Adrenal gland (tissue), 12 donors: ENCODE data around the gene TSHZ2. TPM values are rescaled to one million over a fixed set of nuclear protein-coding genes. Genes with fewer than 3 reads are reported as not detected.
A peak's percentile ranks its signal among the peaks of the same experiment; 100 is the strongest.

Experiments used
- DNase-seq, 7 donors: peaks; one replicate each; pipeline ENCODE4 v3.0.0-alpha.2; 2019 to 2020
- H3K27ac ChIP-seq, 5 donors: fragments of 200-600 bp; sonication (generic) in 4 of 5; 1 replicate in 3 of 5; 2 replicates in 2 of 5; pipeline versions ENCODE4 v1.5.1 to v1.8.0; 2016 to 2020; ENCODE audit warnings: mild to moderate bottlenecking in 1 of 5
- H3K27me3 ChIP-seq: fragments of 200-600 bp; 2 replicates; pipeline ENCODE4 v1.8.0; 2021
- H3K36me3 ChIP-seq, 2 donors: fragments of 200-600 bp; replicated peaks in 1 of 2; 1 replicate in 1 of 2; 2 replicates in 1 of 2; pipeline versions ENCODE4 v1.5.1 to v1.8.0; 2018 to 2022
- H3K4me1 ChIP-seq, 2 donors: fragments of 200-600 bp; replicated peaks in 1 of 2; 1 replicate in 1 of 2; 2 replicates in 1 of 2; pipeline versions ENCODE4 v1.5.1 to v1.8.0; 2018 to 2021
- H3K4me3 ChIP-seq, 4 donors: fragments of 200-600 bp; sonication (generic) in 3 of 4; one replicate each; pipeline ENCODE4 v1.5.1; 2016 to 2018
- H3K9me3 ChIP-seq, 3 donors: fragments of 200-600 bp; sonication (generic) in 1 of 3; replicated peaks in 1 of 3; 1 replicate in 2 of 3; 2 replicates in 1 of 3; pipeline versions ENCODE4 v1.5.1 to v1.8.0; 2016 to 2021
- POLR2A ChIP-seq, 2 donors: fragments of 450-650 bp; IDR thresholded peaks; one replicate each; pipeline ENCODE4 v1.6.1; 2017; ENCODE audit warnings: antibody characterized with exemption in 2 of 2, mild to moderate bottlenecking in 2 of 2, moderate library complexity in 1 of 2
- WGBS, 4 donors: extraction: QIAGEN DNeasy Blood & Tissue Kit in 2 of 4; methylation state at CpG; one replicate each; pipeline versions ENCODE4 v1.1.5 to v1.1.7; 2013 to 2017; 5-methylcytosine and 5-hydroxymethylcytosine counted together
- intact Hi-C, 2 donors: fragments of 100-400 bp; cut with DNase I; formaldehyde crosslinking; loops; one replicate each; pipeline versions ENCODE4 v1.14.1 to v1.15.0; 2022 to 2023
- polyA plus RNA-seq, 3 donors: library from polyadenylated mRNA; stranded (reverse); fragments of 200-250 nt in 2 of 3; fragments of 350-450 nt in 1 of 3; fragmentation: Illumina TruSeq in 1 of 3; extraction: RNeasy Lipid Tissue Mini Kit (QIAGEN cat#74804) in 1 of 3; gene quantifications; one replicate each; pipeline ENCODE4 v1.2.3, GENCODE V29; 2013 to 2014
- total RNA-seq, 9 donors: library from RNA; depleted of rRNA in 4 of 9; stranded (reverse); fragments of >200 nt in 4 of 9; fragments of 120-200 nt in 1 of 9; fragmentation: NEBNext Ultra II Directional in 1 of 9; extraction: Animal tissue kit (Norgen Biotek cat#: 25700) in 1 of 9; gene quantifications; one replicate each; pipeline versions ENCODE4 v1.1.0 to v1.2.4, GENCODE V29; 2013 to 2023
- TF ChIP-seq, protein P1 (sequence below), 6 experiments: fragments of 450-650 bp in 4 of 6; fragments of 200-600 bp in 2 of 6; sonication (generic) in 1 of 6; IDR thresholded peaks; 1 replicate in 5 of 6; 2 replicates in 1 of 6; pipeline versions ENCODE4 v1.5.1 to v1.8.0; 2016 to 2021; ENCODE audit warnings: antibody characterized with exemption in 6 of 6, mild to moderate bottlenecking in 2 of 6, moderate library complexity in 1 of 6
- donor health status: healthy with polysubstance abuse.
- donor health status: Bipolar disorder and iron deficiency.
- donor health status: DM: yes; HTN: yes; CAD: no.
- donor health status: DM: no; HTN: no; CAD: no.
- donor health status: DM: no; HTN: no; CAD: no.
- donor health status: DM: yes; HTN: yes; CAD: no.

The TSHZ2 gene
- total and polyA plus RNA-seq, 12 donors, result 20.5 to 87.1 (median 52.4) TPM

DNA sequence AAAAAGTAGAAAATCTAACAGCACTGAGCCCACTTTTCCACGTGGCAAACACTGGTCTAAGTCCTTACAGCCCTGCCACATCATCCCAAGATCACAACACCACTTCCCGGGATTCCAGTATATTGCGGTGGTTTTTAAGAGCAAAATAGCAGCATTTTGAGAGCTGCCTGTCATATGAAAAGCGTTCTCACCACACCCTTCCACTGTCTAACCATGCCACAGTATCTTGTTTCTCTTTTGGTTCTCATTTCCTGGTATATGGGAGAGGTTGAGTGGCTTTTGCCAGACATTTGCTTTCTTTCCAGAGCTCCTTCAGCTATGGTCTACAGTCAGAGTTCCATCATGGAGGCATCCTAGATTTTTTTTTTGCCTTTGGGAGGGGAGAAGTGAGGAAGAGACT is 243.0 kb downstream of the TSHZ2 start:
- intact Hi-C loops, result loop anchor here in 1 of 2 donors (10.0 kb wide), 2 partner anchors 240 to 900 kb away; partner anchors contain the start of gene TSHZ2
- no peak overlapping the region for H3K4me3 ChIP-seq
- WGBS, 4 donors, result 83 to 93% (median 89%) methylated on average over 4 of the region's 4 CpGs
- TF ChIP-seq, protein P1, sequence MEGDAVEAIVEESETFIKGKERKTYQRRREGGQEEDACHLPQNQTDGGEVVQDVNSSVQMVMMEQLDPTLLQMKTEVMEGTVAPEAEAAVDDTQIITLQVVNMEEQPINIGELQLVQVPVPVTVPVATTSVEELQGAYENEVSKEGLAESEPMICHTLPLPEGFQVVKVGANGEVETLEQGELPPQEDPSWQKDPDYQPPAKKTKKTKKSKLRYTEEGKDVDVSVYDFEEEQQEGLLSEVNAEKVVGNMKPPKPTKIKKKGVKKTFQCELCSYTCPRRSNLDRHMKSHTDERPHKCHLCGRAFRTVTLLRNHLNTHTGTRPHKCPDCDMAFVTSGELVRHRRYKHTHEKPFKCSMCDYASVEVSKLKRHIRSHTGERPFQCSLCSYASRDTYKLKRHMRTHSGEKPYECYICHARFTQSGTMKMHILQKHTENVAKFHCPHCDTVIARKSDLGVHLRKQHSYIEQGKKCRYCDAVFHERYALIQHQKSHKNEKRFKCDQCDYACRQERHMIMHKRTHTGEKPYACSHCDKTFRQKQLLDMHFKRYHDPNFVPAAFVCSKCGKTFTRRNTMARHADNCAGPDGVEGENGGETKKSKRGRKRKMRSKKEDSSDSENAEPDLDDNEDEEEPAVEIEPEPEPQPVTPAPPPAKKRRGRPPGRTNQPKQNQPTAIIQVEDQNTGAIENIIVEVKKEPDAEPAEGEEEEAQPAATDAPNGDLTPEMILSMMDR (IDR thresholded peaks at IDR 0.05), result no peak
- TF ChIP-seq POLR2A (IDR thresholded peaks at IDR 0.05), result no peak
- no peaks in the 10 kb centered on the region for H3K9me3 ChIP-seq
- no peaks in the 10 kb centered on the region for H3K27me3 ChIP-seq
- no peaks in the 10 kb centered on the region for H3K36me3 ChIP-seq
- peaks cover 0 to 10% of the 10 kb centered on the region in 2 donors for H3K4me1 ChIP-seq
- no peak overlapping the region for H3K27ac ChIP-seq
- no peak for DNase-seq

- TF ChIP-seq, protein P1 (IDR thresholded peaks at IDR 0.05), result no peak
- TF ChIP-seq POLR2A (IDR thresholded peaks at IDR 0.05), result no peak
- Histone ChIP-seq H3K36me3 (no peaks in the 10 kb centered on the region), H3K27ac (no peak overlapping the region), H3K4me3 (peak overlapping the region in 1 of 4 donors; percentile 54), H3K4me1 (peaks cover 0 to 10% of the 10 kb centered on the region in 2 donors), H3K9me3 (no peaks in the 10 kb centered on the region), H3K27me3 (no peaks in the 10 kb centered on the region)
- WGBS, 4 donors, result 81 to 91% (median 84%) methylated on average over 2 of the region's 2 CpGs
- intact Hi-C loops, result loop anchor here in 1 of 2 donors (10.0 kb wide), 2 partner anchors 242 to 902 kb away; partner anchors contain the start of gene TSHZ2
- DNase-seq, result no peak
Observed at GRCh38 chr20:53216478-53216855, 244.3 kb downstream of the TSHZ2 start.

DNA sequence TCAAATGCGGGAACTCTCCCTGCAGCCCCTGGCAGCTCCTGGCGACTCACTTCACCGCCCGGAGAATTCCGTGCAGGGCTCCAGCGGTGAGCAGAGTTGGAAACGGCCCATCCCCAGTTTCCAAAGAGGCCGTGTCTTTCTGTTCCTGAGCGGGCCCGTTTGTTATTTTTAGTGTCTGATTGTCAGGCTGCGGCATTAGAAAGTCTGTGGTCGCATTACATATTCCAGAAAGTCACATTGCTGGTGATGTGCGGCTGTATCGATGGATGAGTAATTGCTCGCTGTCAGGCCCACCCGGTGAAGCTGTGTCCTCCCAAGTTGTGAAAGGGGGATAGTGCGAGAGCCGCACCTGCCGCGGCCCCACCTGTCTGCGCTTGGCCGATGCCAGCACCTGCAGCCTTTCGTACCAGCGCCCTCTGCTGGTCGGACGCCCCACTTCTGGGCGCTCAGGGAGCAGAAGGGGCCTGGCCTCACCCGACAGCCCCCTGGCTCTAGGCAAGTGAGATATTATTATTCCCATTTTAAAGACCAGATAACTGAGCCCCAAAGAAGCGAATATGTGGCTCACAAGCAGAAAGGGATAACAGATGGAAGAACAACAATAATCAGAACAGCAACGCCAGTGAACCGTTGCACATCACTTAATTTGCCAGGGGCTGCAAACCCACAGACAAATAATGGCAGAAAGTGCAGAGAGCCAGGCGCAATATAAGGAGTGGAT is 244.9 kb downstream of the TSHZ2 start:
- no peak for TF ChIP-seq POLR2A (IDR thresholded peaks at IDR 0.05)
- TF ChIP-seq, protein P1 (IDR thresholded peaks at IDR 0.05), result peak; percentile 71 to 95 (median 86)
- intact Hi-C loops, result loop anchor here in 1 of 2 donors (10.0 kb wide), 2 partner anchors 242 to 902 kb away; partner anchors contain the start of gene TSHZ2

DNA sequence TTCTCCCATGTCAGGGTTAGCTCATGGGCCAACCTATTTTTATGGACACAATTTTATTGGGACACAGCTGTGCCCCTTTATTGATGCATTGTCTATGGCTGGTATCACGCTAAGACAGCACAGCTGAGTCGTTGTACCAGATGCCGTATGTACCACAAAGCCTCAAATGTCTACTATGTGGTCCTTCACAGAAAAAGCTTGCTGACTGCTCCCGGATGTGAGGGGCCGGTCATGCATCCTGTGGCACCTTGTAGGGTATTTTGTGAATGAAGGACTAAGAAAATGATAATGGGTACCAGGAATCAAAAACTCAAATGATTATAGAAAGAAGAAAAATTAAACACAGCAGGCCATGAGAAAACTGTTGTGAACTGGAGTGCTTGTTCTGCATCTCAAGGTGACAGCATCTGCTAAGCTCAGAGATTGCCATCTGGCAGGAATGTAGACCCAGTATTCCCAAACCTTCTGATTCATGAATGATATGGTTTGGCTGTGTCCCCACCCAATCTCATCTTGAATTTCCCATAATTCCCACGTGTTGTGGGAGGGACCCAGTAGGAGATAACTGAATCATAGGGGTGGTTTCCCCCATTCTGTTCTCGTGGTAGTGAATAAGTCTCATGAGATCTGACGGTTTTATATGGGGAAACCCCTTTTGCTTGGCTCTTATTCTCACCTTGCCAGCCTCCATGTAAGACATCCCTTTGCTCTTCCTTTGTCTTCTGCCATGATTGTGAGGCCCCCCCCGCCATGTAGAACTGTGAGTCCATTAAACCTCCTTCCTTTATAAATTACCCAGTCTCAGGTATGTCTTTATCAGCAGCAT is 248.5 kb downstream of the TSHZ2 start:
- intact Hi-C loops, result loop anchor here in 1 of 2 donors (10.0 kb wide), 1 partner anchor 324 kb away; no protein-coding TSS in a partner anchor
- WGBS, 4 donors, result 82 to 89% (median 88%) methylated on average over 9 of the region's 9 CpGs
- no peak overlapping the region for H3K4me3 ChIP-seq
- H3K36me3 ChIP-seq, result no peaks in the 10 kb centered on the region
- H3K4me1 ChIP-seq, result peaks cover 0 to 20% of the 10 kb centered on the region in 2 donors
- no peak overlapping the region for H3K27ac ChIP-seq
- DNase-seq, result no peak
- H3K27me3 ChIP-seq, result no peaks in the 10 kb centered on the region
- H3K9me3 ChIP-seq, result no peaks in the 10 kb centered on the region
- no peak for TF ChIP-seq POLR2A (IDR thresholded peaks at IDR 0.05)
- TF ChIP-seq, protein P1 (IDR thresholded peaks at IDR 0.05), result no peak

More for the DNA sequence above, 244.9 kb downstream of the TSHZ2 start:
- H3K27me3 ChIP-seq, result no peaks in the 10 kb centered on the region
- DNase-seq, result peak; percentile 52 to 85 (median 79)
- H3K27ac ChIP-seq, result no peak overlapping the region
- H3K36me3 ChIP-seq, result no peaks in the 10 kb centered on the region
- peaks cover 0 to 10% of the 10 kb centered on the region in 2 donors for H3K4me1 ChIP-seq
- H3K9me3 ChIP-seq, result no peaks in the 10 kb centered on the region
- peak overlapping the region in 1 of 4 donors; percentile 54 for H3K4me3 ChIP-seq
- 16 to 22% (median 19%) methylated on average over 20 to 32 of the region's 32 CpGs for WGBS, 4 donors
